Stimulated activated CD4-positive, alpha-beta T cell treated with anti-CD3 and anti-CD28 coated beads, Interleukin-12 subunit alpha, Interleukin-12 subunit beta, amount 100 ng/mL, for 48 hours (primary cell): ENCODE results near the gene SGTB.

Source experiments
- DNase-seq, 3 donors: peaks; one replicate each; pipeline ENCODE4 v3.0.0-alpha.2; 2020; ENCODE audit warnings: low read depth in 2 of 3, low spot score in 1 of 3

SGTB gene, protein sequence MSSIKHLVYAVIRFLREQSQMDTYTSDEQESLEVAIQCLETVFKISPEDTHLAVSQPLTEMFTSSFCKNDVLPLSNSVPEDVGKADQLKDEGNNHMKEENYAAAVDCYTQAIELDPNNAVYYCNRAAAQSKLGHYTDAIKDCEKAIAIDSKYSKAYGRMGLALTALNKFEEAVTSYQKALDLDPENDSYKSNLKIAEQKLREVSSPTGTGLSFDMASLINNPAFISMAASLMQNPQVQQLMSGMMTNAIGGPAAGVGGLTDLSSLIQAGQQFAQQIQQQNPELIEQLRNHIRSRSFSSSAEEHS

DNA sequence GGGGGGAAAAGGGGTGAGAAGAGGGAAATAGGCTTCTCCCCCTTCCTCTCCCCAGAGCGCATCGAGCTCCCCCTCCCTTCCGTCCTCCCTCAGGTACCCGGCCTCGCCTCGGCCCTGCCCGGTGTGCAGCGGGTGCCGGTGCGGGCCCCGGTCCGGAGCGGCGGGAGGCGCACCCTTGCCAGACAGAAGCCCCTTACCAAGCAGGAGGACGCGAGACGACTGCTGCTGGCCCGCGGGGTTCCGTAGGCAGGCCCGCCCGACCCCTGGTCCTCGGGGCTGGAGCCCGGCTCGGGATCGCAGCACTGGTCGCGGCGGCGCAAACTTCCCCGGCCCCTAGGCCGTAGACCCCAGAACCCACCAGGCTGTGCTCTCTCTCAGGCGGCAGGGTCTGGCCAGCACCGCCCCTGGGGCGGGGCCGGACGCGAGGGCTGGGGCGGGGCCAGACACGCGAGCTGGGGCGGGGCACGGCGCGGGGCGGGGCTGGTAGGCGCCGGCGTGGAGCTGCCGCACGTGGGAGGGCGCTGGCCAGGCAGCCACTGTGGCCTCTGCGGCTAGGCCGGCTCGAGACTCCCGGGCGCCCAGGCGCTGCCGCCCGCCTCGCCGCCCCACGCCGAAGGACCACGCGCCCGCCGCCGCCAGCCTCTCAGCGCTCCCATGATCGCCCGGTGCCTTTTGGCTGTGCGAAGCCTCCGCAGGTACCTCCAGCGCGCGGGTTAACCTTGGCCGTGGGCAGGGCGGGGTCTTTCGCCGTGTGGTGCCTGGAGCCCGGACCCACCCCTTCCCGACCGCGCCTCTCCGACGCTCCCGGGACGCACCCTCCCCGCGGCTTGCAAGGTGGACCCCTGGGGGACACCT is at the start of gene SGTB, which contains the start of gene NLN:
Gene SGTB (minus strand): TSS at position 390 of the 855 bp plus-strand sequence. CDS start 1,302 bp downstream, outside the sequence.
Gene NLN (plus strand): TSS at position 486 of the 855 bp plus-strand sequence. CDS start 169 bp downstream, at position 655.
- peak; percentile 59 to 77 (median 76) for DNase-seq

DNA sequence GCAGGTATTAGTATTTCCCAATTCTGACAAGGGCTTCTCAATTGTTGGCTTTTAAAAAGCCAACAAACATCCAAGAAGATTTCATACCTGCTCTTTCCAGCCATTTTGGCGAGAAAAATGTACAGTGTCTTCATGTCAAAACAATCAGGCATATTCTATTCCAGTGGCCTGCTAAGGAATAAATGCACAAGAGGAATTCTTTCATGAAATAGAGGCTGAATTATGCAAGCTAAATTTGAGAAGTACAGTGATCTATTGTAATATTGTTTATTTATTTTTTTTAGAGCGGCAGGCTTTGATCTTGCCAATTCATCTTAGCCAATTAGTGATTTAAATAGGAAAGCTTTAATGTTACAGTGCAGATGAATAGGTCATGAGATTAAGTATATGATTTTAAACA is 49.4 kb upstream of the SGTB start:
- DNase-seq, result no peak

DNA sequence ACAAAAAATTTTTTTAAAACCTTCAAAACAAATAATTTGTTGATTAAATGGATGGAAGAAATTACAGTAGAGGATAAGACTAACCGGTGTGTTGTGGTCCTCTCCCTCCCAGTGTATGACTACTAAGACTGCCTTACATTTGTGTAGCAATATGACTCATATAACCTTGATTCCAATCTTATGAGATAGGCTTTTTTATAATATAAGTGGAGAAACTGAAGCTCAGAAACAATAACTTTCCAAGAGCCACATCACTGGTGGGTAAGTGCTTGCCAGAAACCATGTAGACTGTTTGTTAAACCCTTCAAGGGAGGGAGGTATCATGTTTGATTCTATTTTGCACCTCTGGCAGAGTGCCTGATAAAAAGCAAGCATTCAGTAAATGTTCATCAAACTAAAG is 47.6 kb upstream of the SGTB start:
- no peak for DNase-seq

DNA sequence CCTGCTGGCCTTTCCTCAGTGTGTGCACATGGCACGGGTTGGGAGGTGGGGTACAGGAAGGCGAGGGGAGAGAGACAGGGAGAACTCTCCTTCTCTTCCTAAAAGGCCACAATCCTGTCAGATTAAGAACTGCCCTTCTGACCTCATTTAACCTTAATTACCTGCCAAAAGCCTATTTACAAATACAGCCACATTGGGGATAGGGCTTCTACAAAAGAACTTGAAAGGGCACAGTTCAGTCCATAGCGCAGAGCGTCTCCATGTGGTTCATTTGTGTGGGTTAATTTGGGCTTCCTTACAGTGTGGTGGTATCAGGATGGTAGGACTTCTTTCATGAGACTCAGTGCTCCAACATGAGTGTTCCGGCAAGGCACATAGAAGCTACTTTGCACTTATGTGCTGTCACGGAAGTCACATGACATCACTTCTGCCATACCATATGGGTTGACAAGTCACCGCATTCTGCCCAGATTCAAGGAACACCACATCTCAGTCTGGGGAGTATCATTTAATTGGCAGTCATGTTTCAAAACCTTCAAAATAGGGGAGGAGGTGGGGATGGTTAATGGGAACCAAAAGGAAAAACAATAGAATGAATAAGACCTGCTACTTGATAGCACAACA is 46.9 kb upstream of the SGTB start:
- no peak for DNase-seq

DNA sequence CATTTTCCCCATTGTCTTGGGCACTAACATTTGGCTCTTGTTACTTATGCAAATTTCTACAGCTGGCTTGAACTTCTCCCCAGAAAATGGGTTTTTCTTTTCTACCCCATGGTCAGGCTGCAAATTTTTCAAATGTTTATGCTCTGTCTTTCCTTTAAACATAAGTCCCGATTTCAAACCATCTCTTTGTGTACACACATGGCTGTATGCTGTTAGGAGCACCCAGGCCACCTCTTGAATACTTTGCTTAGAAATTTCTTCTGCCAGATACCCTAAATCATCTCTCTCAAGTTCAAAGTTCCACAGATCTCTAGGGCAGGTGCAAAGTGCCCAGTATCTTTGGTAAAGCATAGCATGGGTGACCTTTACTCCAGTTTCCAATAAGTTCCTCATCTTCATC is 45.7 kb upstream of the SGTB start:
- DNase-seq, result no peak

DNA sequence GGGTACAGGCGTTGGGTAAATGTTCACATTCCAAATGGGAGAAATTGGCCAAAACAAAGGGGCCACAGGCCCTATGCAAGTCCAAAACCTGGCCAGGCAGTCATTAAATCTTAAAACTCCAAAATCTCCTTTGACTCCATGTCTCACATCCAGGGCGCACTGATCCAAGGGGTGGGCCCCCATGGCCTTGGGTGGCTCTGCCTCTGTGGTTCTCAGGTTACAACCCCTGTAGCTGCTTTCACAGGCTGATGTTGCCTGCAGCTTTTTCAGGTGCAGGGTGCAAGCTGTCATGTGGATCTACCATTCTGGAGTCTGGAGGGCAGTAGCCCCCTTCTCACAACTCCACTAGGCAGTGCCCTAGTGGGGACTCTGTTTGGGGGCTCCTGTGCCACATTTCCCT is 44.9 kb upstream of the SGTB start:
- DNase-seq, result no peak

DNA sequence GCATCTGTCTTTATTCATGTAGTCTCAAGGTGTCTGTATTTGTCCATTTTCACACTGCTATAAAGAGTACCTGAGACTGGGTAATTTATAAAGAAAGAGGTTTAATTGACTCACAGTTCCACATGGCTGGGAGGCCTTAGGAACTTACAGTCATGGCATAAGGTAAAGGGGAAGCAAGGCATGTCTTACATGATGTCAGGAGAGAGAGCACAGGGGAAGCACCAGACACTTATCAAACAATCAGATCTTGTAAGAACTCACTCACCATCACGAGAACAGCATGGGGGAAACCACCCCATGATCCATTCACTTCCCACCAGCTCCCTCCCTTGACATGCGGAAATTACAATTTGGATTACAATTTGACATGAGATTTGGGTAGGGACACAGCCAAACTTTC is 44.3 kb upstream of the SGTB start:
- no peak for DNase-seq

DNA sequence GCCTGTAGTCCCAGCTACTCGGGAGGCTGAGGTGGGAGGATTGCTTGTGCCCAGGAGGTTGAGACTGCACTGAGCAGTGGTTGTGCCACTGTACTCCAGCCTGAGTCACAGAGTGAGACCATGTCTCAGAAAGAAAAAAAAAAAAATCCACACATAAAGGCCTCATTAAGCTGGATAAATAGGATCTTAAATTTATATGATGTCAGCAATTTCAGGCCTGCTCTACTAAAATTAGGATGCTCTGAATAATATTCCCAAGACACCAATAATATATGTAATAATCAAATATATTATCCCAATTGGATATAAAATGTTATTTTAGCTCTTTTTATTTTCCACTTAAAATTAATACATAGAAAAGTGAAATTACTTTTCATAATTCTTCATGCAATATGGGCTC is 43.7 kb upstream of the SGTB start:
- DNase-seq, result no peak

DNA sequence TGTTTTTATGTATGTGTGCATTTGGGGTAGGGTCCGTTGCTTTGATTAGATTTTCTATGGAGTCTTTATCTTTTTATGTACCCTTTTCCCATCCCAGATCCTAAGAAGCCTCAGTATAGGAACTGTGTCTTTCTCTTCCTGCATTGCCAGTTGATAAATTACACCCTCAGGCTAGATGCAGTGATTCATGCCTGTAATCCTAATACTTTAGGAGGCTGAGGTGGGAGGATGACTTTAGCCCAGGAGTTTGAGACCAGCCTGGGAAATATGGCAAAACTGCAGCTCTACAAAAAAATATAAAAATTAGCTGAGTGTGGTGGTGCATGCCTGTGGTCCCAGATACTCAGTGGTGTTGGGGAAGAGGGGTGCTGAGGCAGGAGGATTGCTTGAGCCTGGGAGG is 40.3 kb upstream of the SGTB start:
- DNase-seq, result no peak

DNA sequence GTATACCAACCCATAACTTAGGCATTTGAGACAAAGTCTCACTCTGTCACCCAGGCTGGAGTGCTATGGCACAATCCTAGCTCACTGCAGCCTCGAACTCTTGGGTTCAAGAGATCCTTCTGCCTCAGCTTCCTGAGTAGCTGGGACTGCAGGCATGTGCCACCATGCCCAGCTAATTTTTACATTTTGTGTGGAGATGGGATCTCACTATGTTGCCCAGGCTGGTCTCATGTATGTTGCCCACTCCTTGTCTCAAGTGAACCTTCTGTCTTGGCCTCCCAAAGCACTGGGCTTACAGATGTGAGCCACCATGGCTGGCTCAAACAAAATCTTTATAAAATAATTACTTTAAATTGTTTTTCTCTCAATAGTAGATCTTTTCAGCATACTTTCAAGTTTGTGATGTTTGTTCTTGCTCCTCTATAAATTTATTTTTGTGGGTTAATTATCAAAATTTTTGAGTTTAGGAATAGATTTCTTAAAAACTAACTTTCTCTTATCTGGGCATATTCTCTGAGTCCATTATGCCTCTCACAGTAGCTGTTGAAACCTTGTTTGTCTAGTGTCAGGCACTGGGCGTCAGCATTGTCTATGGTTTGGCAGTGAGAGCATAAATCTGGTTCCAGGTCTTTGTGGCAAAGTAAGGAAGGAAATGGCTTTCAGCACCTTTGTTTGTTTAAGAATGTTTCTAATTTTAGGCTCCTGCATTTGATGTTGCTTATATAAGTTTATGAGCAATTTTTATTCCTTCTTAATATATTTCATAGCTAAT is 38.8 kb upstream of the SGTB start:
- DNase-seq, result no peak

DNA sequence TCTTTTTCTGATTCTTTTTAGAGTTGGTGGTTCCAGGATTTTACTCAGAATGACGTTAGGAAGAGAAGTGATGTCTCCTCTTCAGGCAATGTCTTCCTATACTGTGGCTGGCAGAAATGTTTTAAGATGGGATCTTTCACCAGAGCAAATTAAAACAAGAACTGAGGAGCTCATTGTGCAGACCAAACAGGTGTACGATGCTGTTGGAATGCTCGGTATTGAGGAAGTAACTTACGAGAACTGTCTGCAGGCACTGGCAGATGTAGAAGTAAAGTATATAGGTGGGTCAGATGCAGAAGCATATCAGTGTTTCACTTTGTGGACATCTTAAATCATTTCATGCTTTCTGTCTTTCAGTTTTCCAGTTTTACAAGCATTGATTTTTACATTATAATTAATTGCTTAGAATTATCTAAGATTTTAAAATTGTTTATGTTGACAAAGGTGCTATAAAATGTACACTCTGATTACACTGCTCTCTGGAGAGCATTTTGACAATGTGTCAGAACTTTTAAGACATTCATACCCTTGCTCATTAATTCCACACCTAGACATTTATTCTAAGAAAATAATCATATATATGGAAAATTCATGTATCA is 36.7 kb upstream of the SGTB start:
- no peak for DNase-seq

DNA sequence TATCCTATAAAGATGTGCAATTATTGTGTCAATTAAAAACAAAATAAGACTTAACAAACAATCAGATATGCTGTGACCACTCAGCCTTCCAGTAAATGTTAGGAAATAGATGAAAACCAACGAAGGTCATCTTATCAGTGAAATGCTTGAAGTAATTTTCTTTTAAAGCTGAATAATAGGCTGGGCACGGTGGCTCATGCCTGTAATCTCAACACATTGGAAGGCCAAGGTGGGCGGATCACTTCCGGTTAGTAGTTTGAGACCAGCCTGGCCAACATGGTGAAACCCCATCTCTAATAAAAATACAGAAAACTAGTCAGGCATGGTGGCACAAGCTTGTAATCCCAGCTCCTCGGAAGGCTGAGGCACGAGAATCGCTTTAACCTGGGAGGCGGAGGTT is 31.3 kb upstream of the SGTB start:
- DNase-seq, result no peak

DNA sequence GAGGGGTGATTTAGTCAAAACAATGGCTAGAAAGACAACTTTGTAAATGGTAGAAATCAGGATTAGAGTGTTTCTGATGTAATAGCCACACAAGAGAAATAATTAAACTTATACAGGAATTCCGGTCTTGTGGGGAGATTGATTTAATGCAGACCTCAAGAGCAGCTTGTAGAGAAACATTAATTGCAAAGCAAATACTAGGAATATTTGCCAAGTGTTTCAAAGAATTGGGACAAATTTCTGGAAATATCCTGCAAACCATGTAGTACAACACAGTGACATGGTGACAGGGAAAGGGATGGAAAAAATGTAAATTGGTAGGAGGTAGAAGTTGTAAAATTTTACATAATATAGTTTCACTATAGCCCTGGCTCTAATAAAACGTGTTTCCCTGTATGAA is 29.0 kb upstream of the SGTB start:
- no peak for DNase-seq

DNA sequence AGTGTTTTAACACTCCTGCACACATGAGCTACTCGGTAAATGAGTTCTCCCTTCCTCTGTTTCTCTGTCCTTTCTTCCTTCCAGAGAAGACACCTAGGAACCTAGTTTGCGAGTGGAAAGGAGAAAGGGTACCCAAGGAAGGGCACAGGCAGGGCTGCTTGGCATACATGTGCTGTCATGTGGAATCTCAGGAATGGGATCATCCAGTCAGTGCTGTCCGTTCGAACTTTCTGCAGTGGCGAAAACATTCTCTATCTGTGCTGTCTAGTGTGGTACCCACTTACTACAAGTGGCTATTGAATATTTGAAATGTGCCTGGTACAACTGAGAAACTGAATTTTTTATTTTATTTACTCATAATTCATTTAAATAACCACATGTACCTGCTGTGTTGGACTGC is 28.0 kb upstream of the SGTB start:
- no peak for DNase-seq

DNA sequence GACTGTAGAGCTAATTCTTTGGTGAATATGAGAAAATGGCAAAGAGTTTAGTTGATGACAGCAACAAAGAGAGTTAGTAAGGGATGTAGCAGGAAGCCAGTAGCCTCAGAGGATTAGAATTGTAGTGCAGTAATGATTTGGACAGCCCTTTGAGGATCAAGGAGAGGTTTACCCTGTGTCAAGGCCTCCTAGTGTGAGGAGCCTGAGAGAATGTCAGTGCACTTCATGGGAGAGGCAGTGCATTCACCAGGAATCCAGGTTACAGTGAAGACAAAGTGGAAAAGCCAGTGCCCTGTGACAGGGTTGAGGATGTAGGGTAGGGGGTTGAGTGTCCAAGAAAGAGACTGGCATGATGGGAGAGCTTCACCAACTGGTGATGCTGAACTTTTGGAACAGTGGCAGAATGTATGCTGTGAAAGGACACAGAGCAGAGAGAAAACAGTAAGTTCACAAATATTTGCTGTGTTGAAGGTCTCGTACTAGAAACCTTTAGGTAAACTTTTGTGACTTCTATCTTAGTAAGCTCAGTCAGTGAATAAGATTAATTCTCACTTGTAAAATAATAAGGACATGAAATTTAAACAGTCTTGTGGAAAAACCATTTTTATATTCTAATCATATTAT is 27.4 kb upstream of the SGTB start:
- DNase-seq, result no peak

DNA sequence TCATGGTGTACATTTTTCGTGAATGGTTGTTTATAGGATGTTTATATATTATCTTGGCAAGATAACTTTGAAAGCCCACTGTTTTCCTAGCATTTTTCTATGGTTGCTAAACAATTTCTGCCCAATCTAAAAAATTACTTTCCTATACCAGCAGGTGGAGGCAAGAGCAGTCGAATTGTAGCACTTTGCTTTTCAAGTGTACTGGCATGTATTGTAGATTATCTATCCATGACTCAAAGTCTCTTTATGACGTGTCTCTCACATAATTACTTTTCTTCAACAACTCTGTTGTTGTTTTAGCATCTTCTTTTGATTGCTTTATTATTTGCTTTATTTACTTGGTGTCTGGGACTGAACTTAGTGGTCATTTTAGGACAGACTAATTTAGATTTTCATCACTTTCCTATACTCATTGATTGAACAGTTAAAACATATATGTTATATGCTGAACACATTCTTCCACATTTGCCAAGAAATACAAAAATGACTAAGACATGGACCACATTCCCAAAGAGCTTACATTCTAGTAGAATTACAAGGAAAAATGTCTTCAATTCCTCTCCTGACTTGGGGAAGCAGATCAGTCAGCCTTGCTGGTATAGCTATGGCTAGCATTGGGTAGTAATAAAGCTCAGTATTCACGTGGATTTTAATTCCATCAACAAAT is 20.8 kb upstream of the SGTB start:
- no peak for DNase-seq

DNA sequence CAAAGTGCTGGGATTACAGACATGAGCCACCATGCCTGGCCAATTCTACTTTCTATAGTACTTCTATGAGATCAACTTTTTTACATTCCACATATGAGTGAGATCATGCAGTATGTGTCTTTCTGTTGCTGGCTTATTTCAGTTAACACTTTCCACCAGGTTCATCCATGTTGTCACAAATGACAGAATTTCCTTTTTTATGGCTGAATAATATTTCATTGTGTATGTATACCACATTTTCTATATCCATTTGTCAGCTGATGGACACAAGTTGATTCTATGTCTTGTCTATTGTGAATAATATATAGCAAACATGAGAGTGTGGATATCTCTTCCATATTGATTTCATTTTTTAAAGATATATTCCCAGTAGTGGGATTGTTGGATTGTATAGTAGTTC is 17.3 kb upstream of the SGTB start:
- no peak for DNase-seq

DNA sequence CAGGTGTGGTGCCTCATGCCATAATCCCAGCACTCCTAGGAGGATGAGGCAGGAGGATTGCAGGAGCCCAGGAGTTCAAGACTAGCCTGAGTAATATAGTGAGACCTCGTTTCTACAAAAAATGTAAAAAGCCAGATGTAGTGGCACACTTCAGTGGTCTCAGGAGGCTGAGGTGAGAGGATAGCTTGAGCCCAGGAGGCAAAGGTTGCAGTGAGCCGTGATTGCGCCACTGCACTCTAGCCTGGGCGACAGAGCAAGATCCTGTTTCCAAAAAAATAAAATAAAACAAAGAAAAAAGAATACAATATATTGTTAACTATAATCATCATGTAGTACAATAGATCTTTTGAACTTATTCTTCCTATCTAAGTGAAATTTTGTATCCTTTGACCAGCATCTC is 16.4 kb upstream of the SGTB start:
- no peak for DNase-seq

DNA sequence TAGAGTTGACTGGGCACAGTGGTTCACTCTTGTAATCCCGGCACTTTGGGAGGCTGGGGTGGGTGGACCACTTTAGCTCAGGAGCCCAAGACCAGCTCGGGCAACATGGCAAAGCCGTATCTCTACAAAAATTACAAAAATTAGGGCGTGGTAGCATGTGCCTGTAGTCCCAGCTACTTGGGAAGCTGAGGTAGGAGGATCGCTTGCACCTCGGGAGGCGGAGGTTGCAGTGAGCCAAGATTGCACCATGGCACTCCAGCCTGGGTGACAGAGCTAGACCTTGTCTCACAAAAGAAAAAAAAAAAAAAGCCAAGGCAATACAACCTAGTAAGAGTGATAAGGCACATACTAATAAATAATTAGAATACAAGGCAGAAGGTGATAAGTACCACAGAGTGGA is 15.9 kb upstream of the SGTB start:
- no peak for DNase-seq

DNA sequence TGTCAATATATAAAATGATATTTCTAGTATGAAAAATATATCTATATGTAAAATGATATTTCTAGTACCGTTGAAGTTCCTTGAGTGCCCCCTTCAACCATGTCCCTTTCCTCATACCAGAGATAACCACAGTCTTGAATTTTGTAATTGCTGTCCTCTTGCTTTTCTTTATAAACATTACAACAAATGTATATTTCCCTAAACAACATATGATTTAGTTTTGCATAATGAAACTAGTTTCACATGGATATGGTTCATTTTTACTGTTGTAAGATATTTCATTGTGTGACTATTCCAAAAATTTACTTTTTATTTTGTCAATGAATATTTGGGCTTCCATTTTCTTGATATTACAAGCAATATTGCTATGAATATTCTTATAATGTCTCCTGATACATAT is 14.1 kb upstream of the SGTB start:
- DNase-seq, result no peak
